NCI-H1436 treated with DMSO at 0.1 percent for 48 hours (cell line): ENCODE measurements around the gene BTN3A1.
"Not testable (repeated sequence)": the region's sequence is repeated elsewhere in the genome, so short reads cannot be mapped to it uniquely, and the experiment has no call there.

ENCODE experiments used
- DNase-seq: peaks from one replicate; lab custom pipeline; 2025; lab: John Stamatoyannopoulos, UW

Gene BTN3A1

DNA sequence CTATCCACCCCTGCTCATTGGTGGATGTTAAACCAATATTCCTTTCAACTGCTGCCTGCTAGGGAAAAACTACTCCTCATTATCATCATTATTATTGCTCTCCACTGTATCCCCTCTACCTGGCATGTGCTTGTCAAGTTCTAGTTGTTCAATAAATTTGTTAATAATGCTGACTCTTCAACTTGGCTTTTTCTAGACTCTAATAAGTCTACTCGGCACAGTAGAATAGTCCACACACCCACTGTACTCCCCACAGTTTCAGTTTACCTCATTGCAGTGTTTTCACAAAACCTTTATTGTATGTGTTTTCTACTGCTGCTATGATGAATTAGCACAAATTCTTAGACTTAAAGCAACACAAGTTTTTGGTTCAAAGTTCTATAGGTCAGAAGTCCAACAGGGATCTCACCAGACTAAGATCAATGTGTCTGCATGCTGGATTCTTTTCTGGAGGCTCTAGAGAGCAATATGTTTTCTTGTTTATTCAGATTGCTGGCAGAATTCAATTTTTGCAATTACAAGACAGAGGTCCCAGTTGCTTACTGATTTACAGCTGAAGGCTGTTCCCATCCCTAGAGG is 13.1 kb downstream of the BTN3A1 start:
- DNase-seq = no peak

DNA sequence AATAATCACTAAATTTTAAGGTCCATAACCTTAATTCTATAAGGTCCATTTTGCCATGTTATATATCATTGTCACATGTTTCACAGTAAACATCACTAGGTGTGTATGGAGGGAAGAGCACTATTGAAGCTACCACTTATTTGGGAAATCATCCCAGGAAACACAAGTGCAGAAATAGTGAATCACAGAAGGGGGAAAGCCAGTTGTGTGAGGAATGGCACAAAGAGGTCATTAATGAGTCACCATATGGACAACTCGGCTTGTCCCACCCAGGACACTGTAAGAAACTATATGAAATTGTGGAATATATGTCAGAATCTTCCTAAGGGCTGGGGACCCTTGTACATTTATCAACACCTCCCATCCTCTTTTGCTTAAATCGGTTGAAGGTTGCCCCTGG is 13.7 kb downstream of the BTN3A1 start:
- DNase-seq = no peak

DNA sequence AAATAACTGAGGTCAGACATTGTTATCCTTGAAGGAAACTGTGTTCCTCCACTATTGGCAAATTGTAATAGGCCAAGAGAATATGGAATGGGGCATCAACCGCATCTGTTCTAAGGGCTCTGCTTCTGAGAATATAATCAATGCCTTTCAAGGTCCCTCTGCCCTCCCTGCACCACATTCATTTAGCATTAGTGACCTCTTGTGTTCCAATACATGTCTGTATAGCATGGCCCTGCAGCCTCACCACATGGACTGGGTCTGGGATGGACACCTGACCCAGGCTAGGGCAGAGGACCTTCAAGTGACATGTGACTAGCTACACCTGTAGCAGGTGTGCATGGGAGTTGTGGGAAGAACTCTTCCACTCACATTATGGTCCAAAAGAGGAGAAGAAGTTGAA is 14.2 kb downstream of the BTN3A1 start:
- no peak for DNase-seq

DNA sequence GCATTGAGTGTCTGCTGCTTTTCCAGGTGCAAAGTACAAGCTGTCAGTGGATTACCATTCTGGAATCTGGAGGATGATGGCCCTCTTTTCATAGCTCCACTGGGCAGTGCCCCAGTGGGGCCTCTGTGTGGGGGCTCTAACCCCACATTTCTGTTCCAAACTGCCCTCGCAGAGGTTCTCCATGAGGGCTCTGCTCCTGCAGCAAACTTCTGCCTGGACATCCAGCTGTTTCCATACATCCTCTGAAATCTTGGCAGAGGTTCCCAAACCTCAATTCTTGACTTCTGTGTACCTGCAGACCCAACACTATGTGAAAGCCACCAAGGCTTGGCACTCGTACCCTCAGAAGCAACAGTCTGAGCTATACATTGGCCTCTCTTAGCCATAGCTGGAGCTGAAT is 16.0 kb downstream of the BTN3A1 start:
- not testable (repeated sequence) for DNase-seq

DNA sequence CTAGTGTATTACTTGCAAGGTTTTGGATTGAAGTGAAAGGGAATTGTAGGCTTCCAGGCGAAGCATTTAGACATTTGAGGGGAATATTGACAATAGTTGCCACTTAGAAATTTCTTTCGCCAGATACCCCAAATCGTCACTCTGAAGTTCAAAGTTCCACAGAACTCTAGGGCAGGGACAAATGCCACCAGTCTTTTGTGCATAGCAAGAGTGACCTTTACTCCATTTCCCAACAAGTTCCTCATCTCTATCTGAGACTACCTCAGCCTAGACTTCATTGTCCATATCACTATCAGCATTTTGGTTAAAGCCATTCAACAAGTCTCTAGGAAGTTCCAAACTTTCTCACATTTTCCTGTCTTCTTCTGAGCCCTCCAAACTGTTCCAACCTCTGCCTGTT is 16.7 kb downstream of the BTN3A1 start:
- DNase-seq = not testable (repeated sequence)

GRCh38 chr6:26420688-26421171 is 18.7 kb downstream of the BTN3A1 start:
- DNase-seq = no peak

DNA sequence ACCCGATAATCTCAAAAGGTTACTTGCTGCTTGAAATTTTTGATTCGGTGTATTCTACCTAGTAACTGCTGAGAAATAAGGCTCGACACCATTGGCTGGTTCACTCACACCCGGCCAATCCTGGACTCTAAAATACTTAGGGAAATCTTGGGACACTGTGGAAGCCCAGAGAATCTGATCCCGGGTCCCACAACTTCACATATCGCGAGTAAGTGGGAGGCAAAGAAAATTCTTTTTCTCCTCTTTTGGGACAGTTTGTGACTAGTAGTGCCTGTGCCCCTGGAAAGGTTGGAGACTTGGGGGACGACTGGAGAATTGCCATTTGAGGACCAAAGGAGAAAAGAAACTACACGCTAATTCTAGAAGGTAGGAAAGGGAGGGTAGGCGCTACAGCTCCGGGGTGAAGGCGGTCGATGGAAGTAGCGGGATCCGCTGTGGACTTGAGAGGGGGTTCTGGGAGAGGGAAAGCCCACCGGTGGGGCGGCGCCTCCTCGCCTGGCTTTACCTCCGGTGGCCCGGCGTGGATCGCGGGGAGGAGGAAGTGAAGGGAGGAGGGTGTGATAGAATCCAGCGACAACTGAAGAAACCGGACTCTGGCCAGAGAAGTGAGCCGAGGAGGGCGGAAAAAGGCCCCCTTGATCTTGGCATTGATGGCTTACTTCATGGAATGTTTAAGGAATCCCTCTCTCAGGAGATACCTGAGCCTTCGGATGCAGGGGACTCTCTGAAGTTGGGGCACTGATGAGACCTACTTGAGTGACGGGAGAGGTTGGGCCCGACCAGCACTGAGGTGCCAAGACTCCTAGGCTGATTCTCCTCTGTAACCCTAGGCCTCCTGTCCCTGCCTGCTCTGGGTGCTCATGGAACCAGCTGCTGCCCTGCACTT is 19.4 kb downstream of the BTN3A1 start:
- DNase-seq = no peak

DNA sequence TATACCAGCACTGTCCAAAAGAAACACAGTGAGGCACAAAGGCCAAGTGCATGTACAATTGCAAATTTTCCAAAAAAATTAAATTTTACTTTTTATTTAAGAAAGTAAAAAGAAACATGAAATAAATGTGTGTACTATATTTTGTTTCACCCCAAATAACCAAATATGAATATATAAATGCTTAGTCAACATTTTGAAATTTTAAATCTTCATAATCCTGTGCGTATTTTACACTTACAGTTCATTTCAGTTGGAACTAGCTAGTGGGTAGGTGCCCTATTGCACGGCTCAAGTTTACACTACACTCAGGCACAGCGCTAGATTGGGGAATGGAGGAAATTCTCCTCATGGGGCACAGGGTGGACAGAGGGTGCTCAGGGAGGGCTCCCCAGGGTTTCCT is 20.3 kb downstream of the BTN3A1 start:
- DNase-seq = no peak

GRCh38 chr6:26426691-26427450 is 24.8 kb downstream of the BTN3A1 start:
- DNase-seq = no peak

- no peak for DNase-seq
Observed at GRCh38 chr6:26427451-26427809, 25.4 kb downstream of the BTN3A1 start.

GRCh38 chr6:26428206-26428605 is 26.1 kb downstream of the BTN3A1 start:
- DNase-seq = no peak

DNA sequence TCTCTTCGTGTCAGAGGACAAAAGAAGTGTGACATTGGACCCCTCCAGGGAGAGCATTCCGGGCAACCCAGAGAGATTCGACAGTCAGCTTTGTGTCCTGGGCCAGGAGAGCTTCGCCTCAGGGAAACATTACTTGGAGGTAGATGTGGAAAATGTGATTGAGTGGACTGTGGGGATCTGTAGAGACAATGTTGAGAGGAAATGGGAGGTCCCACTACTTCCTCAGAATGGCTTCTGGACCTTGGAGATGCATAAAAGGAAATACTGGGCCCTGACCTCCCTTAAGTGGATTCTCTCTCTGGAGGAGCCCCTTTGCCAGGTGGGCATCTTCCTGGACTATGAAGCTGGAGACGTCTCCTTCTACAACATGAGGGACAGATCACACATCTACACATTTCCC is 28.7 kb downstream of the BTN3A1 start:
- no peak for DNase-seq

- DNase-seq = no peak
Observed at GRCh38 chr6:26431258-26432172, 29.4 kb downstream of the BTN3A1 start.

DNA sequence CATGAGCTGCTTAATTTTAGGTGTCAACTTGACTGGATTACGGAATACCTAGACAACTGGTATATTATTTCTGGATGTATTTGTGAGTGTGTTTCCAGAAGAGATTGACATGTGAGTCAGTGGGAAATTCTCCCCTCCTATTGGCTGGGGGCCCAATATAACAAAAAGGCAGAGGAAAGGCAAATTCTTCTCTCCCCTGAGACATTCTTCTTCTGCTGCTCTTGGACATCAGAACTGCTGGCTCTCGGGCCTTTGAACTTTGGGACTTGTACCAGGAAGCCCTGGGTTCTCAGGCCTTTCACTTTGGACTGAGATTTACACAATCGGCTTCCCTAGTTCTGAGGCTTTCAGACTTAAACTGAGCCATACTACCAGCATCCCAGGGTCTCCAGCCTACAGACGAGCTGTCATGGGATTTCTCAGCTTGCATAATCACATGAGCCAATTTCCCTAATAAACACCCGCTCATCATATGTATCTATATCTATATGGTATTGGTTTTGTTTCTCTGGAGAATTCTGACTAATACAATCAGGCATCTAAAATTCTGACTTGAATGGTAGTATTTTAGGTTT is 30.6 kb downstream of the BTN3A1 start:
- no peak for DNase-seq

DNA sequence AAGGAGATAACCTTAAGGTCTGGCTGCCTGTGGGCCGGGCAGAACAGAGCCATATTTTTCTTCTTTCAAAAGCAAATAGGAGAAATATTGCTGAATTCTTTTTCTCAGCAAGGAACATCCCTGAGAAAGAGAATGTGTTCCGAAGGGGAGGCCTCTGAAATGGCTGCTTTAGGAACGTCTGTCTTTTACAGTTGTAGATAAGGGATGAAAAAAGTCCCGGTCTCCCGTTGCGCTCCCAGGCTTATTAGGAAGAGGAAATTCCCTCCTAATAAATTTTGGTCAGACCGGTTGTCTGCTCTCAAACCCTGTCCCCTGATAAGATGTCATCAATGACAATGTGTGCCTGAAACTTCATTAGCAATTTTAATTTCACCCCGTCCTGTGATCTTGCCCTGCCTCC is 31.6 kb downstream of the BTN3A1 start:
- not testable (repeated sequence) for DNase-seq

- DNase-seq = no peak
Observed at GRCh38 chr6:26436018-26436417, 33.9 kb downstream of the BTN3A1 start.

- no peak for DNase-seq
Observed at GRCh38 chr6:26437550-26437949, 35.5 kb downstream of the BTN3A1 start.

- DNase-seq = no peak
Observed at GRCh38 chr6:26438000-26438399, 35.9 kb downstream of the BTN3A1 start.

- DNase-seq = no peak
Observed at GRCh38 chr6:26439151-26440125, 37.4 kb downstream of the BTN3A1 start.

DNA sequence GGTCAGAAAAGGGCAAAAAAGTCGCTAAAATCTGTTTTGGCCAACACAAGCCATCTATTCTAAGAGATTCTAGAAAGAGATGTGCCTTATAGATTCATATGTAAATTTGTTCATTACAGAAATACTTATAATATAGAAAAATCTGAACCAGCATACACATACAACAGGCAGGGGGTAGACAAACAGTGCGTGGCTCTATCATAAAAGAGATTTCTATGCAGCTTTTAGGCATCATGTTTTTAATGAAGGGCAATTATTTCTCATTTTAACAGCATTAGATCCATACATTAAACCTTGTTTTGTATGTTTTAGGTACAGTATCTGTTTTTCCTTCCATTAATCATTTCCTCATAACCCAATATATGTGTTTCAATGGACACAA is 38.9 kb downstream of the BTN3A1 start:
- DNase-seq = no peak
